HG03280 (cell line): ENCODE measurements around the gene RASGRP1.
A peak's percentile ranks its signal among the peaks of the same experiment; 100 is the strongest.

Source experiments
- ATAC-seq: cut with Tn5 transposase; IDR thresholded peaks from one replicate; pipeline ENCODE4 v1.9.1; 2021; ENCODE audit warnings: mild to moderate bottlenecking, moderate library complexity; ENCODE audit not compliant: unreplicated experiment

RASGRP1 gene

DNA sequence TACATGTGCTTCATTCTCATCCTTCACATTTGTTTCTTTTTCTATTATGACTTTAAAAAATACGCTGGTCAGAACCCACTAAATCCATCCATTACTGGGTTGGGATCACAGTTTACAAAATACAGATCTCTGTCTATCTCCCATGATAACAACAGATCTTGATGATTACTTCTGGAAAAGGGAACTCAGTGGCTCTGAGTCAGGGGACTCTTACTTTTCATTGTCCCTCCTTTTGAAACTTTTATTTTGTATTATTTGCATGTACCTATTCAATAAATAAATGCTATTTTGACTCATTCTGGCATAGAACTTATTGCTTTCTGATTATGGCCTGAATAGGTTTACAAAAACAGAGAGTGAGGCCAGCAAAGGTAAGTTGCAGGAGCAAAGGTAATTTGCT, 11.6 kb upstream of the RASGRP1 start:
- no peak for ATAC-seq

DNA sequence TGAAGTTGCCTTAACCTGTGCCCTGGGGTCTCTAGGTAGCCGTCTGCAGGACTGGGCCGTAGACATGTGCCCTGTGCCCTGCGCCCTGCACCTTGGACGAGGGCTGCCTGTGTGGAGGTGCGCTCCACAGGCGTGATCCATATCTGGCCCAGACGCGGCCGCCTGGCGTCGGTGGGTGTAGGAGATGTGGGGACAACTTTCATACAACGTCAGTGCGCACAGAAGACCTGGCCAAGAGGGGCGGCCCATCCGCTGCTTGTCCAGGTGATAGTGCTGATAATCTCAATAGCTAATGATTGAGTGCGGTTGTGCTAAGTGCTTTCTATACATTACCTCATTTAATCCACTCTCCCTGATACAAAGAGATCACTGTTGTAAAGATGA, 665 bp upstream of the RASGRP1 start:
- no peak for ATAC-seq

DNA sequence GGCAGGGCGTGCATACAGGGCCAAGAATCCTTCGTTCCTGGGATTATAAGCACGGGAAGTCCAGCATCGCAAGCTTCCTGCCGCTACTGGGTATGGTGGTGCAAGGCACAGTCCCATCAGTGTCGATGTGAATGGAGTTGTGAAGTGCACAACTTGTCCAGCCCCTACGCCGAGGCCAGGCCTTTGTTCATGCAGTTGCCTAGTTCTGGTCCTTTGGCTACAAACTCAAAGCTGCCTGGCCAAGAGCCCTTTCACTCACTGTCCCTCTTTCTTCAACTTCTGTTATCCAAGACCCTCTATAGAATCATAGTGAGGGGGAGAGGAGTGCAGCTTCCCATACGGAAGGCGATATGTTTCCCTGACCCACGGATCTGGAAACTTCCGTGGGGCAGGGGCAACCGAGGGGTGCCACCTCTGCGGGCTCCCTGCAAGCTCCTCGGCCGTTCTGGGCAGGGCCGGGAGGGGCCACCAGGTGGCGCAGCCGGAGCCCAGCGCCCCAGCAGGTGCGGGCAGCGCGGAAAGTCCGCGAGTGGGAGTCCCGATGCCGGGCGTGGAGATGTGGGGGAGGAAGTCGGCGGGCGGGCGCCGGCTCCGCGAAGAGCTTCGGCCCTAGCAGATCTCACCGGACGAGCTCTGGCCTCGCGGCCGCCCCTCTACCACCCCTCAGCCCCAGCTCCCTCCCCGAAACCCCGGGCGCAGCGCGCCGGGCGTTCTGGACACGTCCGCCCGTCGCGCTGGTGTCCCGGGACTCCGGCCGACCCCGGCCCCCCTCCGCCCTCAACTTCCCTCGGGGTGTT, 693 bp downstream of the RASGRP1 start:
- peak; percentile 63 for ATAC-seq

DNA sequence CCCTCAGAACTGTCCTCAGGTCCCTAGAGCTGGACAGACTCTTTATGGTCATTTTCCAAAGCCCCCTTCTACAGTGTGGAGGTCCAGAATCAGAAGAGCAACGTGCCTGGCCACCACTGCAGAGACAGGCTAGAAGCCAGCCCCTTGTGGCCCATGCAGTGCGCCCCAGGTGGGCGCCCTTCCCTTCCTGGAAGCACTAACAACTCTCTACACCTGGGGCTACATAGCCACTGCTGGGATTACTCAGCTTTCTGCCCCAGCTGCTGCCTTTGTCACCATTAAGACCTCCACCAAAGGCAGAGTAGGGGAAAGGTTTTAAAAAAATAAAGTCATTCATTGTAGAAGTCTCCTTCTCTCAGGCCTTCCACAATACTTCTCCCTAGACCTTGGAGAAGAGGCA, 2.3 kb downstream of the RASGRP1 start:
- ATAC-seq, result no peak

DNA sequence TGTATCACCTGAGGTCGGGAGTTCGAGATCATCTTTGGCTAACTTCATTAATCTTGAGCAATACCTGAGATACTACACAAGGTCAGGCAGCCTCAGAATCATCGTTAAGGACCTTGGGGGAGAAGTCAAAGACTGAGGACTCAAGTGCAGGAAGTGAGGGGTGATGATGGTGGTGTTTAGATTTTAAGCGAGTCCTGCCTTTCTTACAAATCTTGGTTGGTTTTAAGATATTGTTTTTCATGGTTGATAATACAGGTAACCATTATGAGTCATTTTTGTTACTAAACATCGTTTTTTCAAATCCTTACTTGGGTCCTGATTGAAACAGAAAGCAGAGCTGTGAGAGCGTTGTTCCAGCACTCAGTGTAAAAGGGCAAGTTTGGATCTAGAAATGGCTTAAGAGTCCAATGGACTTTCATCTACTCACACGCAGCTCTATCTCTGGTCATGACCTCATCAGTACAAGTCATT, 4.1 kb downstream of the RASGRP1 start:
- no peak for ATAC-seq

DNA sequence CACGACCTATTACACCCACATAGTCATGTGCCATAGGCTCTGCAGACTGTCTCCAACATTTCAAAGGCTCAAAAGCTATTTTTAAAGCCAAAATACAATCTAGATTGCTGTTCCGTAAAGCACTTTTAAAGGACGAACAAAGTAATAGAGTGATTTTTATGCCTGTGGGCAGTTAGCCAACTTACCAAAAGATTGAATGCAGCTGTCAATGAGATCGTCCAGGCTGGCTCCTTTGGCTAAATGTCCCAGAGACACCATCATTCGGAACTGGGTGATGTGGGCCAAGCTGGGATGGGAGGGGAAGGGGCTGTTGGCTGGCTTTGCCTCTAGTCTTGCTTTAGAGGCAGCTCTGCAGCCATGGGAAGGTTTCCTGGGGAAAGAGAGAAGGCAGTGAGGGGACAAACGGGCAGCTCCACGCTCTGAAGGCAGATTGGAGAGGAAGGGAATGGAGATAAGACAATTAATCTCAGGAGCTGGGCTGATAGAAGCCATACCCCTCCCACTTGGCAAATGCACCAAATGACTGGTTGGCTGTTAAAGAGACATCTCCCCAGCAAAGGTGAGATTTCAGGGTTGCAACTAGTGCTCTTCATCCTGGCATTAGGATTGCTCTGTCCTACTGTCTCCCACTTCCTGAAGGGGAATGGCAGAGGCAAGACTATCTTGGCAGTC, 4.8 kb downstream of the RASGRP1 start:
- no peak for ATAC-seq

DNA sequence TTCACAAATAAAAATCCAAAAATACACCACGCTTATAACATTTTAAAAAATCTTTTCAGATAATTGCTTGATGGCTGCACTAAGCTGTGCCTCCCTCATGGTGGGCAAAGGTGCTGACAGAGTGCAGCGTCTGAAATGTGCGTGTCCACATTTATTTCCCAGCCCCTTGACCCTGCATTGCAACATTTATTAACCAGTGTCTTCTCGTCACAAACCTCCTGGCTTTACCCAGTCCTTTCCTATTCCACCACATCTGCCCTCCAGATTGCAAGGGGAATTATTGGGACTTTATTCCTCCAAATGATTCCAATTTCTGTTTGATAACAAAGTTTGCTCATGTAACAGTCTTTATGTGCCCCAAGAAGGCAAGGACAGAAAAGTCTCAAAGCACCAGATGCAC, 5.5 kb downstream of the RASGRP1 start:
- no peak for ATAC-seq

DNA sequence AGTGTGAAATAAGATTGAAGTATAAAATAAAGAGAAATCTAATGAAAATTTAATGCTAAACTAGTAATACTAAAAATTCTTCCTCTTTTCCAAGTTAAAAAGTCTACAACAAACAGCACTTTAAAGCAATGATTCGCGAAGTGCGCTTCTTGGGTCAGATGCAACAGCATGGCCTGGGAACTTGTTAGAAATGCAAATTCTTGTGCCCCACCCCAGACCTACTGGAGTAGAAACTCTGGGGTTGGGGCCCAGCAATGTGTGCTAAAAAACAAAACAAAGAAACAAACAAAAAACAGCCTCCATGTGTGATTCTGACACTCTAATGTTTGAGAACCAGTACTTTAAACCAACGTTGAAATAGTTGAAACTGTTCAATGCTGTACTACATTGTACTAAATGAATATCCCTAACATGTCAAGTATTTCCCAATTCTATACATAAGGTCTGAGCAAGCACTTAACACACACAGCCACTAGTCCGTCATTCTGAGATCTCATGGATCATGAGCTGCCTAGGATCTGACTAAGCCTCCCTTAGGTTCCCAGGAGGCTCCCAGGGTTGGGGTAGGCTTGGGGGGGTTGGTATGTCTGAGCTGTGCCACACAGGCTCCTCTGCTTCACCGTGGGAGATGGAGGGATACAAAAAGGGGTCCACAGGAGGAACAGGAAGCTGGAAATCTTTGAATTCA, 6.1 kb downstream of the RASGRP1 start:
- peak; percentile 25 for ATAC-seq

DNA sequence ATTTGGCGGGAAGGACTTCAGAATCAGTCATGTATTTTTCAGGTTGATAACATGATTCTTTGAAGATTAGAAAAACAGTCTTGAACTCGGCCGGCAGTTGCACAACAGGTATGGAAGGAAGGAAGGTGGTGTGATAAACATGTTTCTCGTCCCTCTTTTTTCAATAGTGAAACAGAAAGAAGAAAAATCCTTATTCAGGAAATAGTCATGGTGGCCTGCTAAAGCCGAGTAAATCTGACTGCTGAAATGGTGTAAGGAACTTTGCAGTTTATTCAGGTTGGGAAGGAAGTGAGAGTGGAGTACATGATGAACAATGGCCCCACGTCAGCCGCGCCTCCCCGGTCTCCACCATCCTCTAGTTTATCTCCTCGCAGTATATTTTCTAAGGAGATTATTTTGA, 6.7 kb downstream of the RASGRP1 start:
- ATAC-seq, result no peak

DNA sequence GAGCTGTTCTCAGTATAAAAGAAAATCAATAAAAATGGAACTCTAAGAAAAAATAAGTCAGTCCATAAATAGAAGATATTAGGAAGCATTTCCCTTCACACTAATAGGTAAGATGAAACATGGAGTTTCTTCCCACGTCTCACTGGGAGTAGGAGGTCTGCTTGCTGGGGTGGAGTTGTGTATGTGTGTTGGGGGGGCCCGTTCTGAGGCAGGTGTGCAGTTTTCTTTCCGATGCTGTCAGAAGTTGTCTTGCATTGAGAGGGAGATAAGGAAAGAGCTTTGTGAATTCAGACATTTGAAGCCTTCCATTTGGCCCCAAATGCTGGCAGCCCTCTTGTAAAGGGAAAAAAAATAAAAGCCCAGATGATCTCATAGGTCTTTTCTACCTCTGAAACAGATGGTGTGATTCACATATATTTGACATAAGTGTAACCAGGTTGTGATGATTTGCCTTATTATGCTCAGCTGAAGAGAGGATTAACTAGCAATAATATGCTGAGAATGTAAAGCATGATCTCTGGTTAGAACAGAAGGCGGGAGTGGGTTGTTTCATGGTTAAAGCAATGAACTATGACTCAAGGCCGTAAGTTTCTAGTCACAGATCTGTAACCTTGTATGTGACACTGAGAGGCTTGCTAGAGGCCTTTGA, 8.8 kb downstream of the RASGRP1 start:
- ATAC-seq, result no peak

DNA sequence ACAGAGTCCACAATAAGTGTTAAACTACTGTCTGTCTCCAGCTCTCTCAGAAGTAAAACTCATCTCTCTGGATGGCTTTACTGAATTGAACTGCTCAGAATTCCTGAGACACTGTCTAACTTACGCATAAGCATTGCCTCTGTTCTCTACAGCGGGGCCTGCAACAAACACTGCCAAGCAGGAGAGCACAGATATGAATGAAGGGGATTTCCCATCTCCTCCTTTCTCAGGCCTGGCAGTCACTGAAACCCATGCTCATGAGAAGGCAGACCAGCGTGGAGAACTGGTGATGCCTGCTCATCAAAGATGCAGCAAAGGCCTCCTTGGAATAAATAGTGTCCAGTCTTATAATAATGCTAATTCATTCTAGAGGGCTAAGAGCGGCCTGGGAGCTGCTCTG, 10.3 kb downstream of the RASGRP1 start:
- peak; percentile 41 for ATAC-seq

DNA sequence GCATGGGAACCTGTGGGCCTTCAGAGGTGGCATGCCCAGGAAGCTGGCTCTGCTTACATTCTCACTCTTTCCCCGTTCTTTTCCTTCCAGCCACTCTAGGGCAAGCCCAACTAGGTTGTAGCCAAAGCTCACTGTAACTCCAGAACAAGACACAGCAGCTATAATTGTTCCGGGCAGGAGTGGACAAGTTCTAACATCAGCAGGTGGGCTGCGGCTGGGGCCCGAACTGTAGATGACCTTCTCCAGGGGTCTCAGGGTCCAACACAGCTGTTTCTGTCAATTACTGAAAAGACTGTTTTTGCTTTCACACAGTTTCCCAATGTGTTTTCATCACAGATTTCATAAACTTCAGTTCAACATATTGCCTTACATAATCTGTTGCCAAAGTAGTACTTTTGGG, 11.5 kb downstream of the RASGRP1 start:
- no peak for ATAC-seq

DNA sequence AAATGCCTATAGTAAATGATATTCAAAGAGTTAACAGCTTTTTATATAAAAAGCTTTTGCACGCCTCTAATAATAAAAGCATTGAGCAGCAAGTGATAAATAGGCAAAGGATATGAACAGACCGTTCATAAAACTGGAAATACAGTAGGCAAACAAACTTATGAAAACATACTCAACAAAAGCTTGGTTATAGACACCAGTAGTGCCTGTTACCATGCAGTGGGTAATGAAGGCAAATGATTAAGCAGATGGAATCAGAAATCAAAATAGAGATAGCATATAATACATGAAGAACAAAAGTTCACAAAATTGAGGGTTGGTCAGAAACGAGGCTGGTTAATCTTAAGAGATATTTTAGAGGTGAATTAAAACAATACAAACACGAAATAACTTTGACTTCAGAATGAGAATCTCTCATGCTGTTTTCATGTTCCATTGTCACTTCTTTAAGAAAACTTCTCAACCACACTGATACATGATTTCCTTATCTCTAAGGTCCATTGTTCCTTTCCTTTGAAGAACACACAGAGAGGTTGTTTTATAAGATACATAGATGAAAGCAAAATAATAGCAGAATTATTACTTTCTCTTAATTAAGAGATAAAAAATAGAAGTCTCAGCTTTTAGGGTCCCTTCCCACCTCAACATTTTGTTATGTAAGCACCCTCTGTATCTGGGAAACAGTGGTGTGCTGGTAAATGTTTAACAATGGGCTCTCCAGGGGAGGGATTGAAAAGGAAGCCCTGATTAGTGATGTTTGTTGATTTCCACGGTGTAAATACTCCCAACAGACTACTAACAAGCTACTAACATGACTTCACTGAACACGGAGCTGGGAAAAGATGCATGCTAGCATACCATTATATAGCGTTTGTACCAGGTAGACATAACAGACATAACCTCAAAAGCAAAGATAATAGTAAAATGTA, 12.6 kb downstream of the RASGRP1 start:
- no peak for ATAC-seq

DNA sequence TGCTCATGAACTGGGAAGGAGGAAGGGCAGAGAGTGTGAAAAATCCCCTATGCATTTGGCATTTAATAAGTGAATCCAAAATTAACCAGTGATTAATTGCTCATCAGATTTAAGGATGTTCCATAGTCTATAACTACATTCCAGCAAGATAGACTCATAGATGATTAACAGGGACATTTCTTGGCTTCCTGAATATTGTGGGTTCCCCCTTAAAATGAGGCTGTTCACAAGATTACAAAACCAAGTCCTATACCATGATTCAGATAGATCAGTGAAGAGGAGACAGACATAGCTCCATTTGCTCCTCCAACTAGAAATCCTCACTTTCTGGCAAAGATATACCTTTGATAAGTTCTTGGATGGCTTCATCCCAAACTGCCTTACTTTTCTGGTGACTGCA, 15.4 kb downstream of the RASGRP1 start:
- no peak for ATAC-seq

DNA sequence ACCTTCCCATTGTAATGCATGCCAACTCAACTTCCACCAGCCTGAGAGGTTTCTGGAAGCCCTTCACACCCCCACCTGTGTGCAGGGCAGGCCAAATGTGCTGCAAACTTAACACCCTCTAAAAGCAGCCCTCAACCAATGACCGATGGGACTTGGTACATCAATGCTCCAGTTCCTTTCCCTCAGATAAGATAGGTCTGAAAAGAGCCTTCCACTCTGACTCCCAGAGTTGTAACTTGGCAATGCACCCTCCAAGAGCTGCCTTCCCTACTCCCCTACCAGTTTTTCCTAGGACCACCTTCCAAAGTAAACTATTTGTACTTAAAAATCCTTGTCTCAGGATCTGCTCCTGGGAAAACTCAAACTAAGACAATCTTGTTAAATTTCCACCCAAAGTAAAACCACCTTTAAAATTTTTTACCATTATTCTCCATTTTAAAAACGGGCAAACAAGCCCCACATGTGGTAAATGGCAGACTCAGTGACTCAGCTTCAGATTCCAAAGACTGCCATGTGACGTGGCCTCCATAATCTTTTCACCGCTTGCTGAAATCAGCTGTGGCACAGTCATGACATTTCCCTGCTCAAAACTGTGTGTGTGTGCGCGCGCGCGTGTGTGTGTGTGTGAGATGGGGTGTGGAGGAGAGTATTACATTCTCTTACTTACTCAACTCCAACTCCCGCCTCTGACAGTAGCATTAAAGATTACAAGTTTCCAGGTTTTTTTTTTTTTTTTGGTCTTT, 17.2 kb downstream of the RASGRP1 start:
- no peak for ATAC-seq

DNA sequence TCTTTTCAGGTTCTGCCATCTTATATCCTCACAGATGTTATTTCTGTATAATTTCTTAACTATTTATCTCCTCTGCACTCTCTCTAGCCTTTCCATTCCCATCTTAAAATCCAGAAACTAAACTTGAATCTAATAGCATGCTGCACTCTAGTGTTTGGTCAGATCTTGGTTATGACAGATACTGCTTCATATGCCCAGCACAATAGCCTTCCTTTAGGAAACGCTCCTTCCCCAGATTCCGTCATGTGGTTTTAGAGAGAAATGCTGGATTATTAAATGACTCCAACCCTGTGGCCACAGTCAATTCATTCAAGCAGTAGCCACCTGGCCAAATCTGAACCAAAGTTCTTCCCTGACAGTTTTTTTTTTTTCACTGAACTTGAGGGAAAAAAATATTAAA, 19.4 kb downstream of the RASGRP1 start:
- ATAC-seq, result no peak

DNA sequence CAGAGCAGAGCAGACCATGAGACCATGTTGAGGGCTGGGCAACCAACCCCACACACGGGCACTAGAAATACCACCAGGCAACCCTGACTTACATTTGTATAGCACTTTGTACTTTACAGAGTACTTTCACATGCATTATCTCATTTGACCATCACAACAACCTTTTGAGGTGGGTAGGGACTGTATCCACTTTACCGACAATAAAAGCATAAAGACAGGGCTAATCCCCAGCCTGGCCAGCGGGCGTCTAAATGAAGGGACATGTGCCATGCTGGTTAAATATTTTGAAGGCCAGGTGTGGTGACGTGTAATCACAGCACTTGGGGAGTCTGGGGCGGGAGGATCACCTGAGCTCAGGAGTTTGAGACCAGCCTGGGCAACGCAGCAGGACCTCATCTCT, 23.6 kb downstream of the RASGRP1 start:
- ATAC-seq, result no peak

DNA sequence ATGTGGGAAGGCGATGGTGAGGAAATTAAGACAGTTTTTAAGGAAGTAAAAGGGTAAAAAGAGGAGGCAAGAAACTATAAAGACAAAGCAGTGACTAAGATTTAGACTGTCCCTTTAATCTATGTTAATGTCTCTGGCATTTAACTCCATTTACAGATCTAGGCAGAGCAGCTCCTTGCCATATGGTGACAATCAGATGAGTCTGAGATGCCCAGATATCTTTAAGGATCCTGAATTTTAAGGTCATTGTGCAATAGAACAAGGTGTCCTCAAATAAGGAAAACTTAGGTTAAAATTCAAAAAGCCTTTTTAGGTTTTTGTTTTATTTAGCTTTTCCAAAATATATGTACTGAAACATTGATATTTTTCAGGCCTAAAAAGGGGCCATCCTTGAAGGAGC, 24.1 kb downstream of the RASGRP1 start:
- ATAC-seq, result no peak

DNA sequence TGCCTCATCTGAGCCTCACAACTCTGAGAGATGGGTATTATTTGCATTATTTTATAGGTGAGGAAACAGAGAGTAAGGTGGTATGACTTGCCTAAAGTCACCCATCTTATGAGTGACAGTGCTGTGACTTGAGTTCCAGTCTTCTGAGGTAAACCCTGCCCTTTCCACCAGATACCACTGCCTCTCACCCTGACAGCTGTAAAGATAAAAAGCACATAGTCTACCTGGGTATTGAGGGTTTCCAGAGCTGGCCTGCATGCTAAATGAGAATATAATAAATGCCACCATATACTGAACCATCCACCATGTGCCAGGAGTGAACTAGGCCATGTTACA, 25.6 kb downstream of the RASGRP1 start:
- no peak for ATAC-seq
